Measurements from ENCODE around the gene OR2G3.
A peak's percentile ranks its signal among the peaks of the same experiment; 100 is the strongest.

The OR2G3 gene
- 0 to 0.03 (median 0) reads per million in 18 experiments for total RNA-seq

DNA sequence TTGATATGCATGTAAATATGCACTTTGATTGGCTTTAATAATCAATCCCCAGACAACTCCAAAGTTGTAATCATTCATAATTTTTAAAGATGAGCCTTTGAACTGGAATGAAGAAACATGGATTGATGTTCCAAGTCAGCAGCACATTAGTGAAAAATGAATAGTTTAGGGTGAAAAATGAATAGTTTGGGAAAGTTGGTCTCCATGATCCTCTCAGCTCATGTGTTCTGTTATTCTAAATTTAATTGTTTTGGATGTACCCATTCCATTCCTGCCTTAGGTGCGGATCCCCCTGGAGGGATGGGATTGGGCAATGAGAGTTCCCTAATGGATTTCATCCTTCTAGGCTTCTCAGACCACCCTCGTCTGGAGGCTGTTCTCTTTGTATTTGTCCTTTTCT, at the start of gene OR2G3:
Gene OR2G3, plus strand, starts transcription at position 301 of the 400 bp plus-strand sequence. Its CDS starts 0 bp downstream, at position 301.
- no peak for DNase-seq

DNA sequence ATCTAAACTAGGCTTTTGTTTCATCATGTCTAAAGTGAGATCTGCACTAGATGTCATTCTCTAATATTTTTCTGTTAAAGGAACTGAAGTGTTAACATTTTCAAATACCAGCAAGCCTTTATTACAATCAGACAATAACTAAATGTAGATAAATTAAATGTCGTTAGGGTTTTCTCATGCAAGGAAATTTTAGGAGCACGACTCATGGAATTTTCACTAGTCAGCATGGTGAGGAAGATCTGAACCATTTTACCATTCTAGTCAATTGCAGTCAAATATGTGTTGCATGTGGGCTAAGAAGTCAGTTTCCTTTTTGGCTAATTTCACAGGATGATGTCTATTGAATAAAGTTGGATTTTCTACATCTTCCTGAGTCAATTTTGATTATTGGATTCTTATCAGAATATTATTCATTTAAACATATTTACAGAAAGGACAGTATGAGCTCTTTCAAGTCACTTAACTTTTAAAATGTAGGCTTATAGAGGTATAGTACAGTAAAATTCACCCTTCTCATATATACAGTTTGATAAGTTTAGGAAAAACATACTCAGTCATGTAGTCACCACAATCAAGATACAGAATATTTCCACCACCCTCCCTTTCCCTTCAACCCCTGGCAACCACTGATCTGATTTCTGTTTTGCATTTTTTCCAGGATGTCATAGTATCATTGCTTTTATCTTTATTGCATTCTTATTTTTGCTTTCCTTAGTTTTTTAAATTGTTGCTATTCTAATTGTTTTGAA, 47.3 kb upstream of the OR2G3 start:
- no peak for DNase-seq

DNA sequence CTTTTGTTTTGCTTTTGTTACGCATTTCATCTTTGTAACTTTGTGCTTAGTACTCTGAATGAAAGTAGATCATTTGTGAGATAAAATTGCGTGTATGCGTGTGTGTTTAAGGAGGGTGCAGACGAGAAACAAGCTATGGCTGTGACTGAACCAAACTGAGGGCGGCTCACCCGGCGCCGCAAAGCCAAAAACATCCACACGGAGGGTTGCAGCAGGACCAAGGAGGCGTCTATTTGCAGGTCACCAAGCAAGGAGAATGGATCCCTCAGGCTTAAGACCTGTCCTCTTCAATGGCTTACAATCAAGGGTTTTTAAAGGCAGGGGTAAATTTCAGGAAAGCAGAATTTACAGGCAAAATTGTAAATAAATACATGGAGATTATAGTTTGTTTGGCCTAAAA, 43.7 kb upstream of the OR2G3 start:
- no peak for DNase-seq

DNA sequence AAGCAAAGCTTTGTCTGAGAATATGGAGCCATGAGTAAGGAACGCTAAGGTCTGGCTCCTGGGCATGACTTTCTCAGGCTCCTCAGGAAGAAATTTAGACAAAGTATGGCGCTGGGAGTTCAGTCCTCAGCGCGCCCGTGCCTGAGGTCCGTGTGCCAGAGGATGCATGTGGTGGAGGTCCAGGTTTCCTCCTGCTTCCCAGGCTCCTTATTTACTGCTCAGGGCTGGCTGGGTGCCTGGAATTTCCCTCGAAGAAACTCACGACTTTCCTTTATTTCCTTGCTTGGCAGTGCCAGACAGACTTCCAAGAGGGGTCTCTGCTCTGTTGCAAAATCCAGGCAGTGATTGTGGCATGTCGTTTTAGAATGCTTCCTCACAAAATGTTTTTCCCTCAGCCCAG, 43.2 kb upstream of the OR2G3 start:
- DNase-seq = no peak

DNA sequence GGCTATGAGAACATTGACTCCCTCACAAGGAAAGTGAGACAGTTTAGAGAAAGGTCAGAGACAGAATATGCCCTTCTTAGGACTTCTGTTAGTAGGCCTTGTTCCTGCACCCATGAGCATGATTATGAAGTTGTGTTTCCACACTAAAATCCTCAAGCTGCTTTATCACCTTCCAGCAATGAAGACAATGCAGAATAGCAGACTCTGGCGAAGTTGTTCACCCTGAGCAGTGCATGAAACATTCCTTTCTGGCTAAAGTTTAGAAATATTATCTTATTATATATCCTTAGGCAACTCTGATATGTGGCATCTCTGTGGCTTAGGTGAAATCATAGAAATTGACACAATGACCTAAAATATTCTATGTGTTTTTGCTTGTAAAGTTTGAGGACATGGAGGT, 31.1 kb upstream of the OR2G3 start:
- no peak for DNase-seq

DNA sequence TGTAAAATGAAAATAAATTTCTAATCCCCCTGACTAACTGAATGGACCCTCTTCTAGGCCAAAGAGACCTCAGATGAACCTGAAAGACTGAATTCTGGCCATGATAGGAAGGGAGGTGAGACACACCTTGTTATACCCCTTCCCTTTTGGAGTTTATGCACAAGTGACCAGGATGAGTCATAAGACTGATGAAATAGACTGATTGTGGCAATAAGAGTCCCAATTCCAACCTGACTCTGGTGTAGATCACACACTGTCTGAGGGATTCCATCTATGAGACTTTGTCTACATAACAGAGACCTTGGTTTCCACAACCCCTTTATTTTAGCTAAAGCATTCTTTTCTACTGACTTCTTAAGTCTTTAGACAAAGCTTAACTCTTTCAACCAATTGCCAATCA, 30.7 kb upstream of the OR2G3 start:
- no peak for DNase-seq

DNA sequence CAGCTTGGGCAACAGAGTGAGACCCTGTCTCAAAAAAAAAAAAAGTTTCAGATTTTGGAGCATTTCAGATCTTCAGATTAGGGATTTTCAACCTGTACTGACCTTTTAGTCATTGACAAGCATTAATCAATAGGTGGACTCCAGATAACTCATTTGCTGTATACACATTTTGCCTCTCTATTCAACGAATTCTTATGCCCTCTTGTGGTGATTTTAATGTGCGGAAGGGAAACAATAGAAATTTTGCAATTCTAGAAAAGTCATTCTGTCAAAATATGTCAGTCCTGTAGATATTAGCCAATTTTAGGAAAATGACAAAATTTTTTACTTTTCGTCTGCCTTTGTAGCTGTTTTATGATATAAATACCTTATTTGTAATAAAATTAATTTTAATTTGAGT, 28.9 kb upstream of the OR2G3 start:
- peak; percentile 30 to 80 for DNase-seq

DNA sequence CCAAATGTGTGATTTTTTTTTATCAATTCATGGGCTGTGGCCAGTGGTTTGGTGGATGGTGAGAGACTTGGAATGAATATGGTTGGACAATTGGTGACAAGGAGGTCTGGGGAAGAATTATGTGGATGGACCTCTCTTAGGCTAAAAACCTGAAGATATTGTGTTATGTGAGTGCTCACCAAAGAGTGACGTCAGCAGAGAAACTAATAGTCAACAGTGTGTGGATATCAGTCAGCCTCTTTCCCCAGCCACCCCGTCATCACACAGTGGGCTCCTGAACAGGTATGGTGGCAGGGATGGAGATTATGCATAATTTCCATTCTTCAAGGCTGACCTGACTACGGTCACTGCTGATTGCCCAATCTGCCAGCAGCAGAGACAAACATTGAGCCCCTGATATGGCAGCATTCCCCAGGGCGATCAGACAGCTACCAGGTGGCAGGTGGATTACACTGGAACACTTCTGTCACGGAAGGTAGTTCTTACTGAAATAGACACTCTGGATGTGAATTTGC, 26.4 kb upstream of the OR2G3 start:
- no peak for DNase-seq

DNA sequence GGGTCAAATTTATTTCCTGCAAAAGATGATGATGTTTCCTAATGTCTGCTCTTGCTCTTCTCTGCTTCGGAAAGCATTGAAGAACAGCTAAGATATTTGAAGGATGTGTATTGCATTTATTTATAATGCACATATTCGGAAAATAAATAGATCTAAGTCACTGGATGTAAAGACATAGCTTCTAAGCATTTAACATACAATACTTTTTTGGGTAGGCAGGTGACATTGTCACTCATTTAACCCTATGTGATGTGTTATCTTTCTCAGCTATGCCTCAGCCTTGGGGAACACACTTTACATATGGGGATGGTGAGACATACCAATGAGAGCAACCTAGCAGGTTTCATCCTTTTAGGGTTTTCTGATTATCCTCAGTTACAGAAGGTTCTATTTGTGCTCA, 17.3 kb upstream of the OR2G3 start, which contains the start of gene OR2G2:
Gene OR2G2, plus strand, starts transcription at position 301 of the 400 bp plus-strand sequence. Its CDS starts 0 bp downstream, at position 301.
- DNase-seq = no peak

DNA sequence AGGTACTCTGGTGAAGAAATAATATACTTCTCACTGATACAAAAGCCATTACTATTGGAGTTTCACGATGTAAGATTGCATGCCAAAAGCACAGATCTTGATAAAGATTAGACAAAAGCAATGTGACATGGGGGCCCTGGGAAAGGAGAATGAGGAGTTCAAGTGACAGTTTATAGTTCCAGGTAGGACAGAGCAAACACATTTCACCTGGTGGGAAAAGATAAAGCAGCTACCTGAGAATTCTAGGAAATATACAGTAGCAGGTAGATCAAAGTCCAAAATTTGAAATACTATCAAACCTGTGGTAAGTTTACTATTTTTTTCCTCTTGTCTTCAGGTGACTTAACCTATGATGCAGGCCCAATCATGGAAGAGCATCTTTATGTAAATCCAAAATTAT, 8.0 kb downstream of the OR2G3 start:
- DNase-seq = no peak

DNA sequence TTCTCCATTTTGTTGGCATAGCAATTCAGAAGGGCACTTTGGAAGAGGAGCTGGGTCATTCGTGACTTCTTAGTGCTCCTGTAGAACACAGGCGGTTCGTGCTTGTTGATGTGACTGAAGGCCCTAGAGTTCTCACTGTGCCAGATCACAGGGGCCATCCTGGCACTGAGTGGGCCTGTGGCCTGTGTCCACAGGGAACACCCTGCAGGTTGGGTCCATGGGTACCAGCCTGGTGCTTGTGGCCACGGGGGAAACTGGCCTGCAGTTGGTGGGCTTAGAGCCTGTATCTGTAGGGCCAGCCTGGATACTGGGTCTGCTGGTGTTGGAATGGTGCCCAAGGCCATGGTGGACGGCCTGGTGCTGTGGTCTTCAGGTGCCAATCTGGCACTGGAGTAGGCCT, 9.2 kb downstream of the OR2G3 start:
- no peak for DNase-seq

DNA sequence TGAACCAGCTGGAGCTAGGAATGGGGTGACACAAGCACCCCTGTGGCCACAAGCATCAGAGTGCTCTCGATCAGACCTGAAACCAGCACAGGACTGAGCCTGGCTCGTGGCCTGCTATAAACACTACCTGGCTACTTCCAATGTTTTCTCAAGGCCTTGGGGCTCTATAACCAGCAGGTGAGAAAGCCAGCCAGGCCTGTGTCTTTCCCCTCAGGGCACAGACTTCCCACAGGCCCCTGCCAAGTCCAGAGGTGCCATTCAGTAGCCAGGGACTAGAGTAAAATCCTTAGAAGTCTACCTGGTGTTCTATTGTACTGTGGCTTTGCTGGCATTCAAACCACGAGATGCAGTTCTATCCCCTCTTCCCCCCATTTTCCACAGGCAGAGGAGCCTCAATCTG, 22.6 kb downstream of the OR2G3 start:
- no peak for DNase-seq

DNA sequence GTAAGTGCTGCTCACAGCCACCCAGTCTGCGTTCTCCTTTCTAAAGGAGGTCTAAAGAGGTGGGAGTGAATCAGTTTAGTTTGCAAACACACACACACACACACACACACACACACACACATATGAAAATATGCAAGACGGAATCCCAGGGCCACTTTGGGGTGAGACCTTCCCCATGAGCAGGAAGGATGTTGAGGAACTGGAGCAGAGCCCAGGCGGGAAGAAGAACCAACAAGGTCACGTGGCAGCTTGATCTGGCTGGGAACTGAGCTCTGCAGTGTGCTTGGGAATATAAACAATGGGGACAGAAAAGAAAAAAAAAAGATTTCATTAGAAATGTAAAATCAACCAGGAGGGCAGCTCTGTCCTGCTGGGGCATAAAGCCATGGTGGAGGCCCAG, 32.6 kb downstream of the OR2G3 start:
- no peak for DNase-seq

DNA sequence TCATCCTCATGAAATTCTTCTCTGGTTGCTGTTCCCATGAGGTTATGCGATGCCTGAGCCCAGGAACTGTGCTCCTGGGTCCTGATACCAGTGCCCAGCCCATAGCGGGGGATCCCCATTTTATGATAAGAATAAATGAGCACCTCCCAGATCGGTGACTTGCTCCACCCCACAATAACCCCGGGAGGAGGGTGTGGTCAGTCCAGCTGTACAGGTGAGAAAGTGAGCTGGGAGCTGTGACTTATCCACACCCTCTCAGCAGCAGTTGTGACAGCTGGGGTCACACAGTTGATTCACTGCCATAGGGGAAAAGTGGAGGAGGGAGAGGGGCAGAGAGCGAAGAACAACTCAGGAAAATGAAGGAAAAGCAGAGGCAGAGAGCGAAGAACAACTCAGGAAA, 33.4 kb downstream of the OR2G3 start:
- DNase-seq = no peak

DNA sequence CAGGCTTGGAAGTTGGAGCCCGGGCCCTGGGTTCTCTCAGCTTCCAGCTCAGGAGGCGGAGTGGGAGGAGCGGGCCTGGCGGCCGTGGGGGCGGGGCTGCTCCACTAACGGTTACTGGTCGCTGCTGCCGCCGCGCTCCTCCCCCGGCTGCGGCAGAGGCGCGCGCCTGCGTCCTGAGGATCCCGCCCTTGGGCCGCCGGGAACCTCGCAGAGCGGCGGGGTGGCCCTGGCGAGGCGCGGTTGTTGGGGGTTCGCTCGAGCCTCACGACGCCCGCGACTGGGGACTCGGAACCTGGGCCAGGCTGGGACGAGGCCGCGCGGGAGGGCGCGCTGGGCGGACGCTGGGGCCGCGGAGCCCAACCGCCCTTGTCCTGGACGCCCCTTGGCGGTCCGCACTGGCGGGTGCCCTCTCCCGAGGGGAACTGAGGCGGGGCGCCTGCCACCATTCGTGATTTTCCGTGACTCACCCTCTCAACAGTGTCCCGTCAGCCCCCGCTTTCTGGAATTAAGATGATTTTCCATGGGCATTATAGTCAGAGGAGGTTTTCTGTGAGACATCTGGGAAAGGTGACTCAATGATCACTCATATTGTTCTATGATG, 34.1 kb downstream of the OR2G3 start:
- DNase-seq = peak; percentile 12 to 69

DNA sequence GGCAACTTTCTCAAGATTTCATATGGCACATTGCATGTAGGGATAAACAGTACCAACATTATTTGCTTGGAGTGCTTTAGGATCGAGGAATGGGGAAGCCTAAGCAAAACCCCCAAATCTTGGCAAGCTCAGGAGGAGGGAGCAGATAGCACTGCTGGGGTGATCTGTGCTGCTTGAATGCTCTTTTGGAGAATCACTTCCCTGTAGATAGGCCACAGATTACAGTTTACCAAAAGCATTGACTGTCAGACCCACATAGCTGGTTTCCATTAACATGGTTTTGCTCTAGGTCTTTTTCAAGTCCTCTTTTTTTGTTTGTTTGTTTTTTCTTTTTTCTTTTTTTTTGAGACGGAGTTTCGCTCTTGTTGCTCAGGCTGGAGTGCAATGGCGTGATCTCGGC, 37.4 kb downstream of the OR2G3 start:
- DNase-seq = no peak

DNA sequence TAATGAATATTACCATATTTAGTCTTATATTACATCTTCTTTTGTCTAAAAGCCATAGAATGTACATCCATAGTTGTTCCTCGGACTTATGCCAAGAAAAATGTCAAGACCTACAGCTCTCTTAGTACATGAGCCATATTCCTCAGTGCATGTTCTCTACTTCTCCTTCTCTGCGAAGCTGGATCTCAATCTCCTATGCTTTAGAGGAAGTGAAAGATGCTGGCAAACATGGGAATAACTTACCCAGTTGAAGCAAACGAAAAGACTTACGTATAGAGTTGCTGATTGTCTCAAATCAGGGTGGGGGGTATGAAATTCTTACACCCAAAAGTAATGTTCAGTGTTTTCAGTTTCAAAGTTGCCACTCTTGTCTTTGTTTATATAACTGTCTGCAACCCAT, 41.5 kb downstream of the OR2G3 start:
- DNase-seq = peak; percentile 7 to 32

DNA sequence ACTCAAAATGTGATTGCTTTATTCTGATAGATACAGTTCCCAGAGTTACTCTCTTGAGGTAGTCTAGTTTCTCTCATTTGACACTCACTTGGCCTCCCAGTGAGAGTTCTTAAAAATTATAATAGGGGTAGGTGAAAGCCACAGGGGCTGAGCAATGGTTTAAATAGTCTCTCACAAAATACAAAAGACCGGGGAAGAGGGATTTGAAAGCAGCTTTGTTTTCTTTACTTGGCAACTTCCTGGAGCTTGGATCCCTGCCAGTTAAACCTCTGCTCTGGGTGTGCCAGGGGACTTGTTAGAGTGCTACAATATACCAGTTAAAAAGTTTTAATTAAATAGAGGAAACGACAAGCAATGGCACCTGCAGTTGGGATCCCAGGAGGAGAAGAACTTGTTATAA, 42.5 kb downstream of the OR2G3 start:
- DNase-seq = no peak

DNA sequence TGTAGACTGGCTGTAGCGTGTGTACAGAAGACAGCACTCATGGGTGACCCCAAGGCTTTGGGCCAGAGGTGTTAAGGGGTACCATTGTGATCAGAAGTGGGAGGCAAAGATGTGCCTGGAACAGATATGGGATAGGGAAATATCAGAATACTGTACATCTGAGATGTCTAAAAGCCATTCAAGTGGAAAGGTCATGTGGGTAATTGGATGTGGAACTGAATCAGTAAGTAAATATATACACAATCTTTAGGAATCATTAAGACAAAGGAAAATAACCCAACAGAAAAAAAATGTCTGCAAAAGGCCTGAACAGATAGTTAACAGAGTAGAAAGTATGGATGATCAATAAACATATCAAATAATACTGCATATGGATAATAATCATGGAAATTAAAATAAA, 47.7 kb downstream of the OR2G3 start:
- DNase-seq = no peak

Data from inflammatory macrophage (primary cell).